Sigmoid colon (tissue), 7 donors: Measurements from ENCODE around the gene KAT2B. TPM values are rescaled to one million over a fixed set of nuclear protein-coding genes. Genes with fewer than 3 reads are reported as not detected.

Experiments used
- DNase-seq: peaks from one replicate; pipeline ENCODE4 v3.0.0-alpha.2; 2019
- H3K27ac ChIP-seq, 4 donors: fragments of 200-600 bp; sonication (generic); one replicate each; pipeline ENCODE4 v1.5.1; 2016 to 2019; ENCODE audit warnings: mild to moderate bottlenecking in 1 of 4
- H3K27me3 ChIP-seq, 3 donors: fragments of 200-600 bp; sonication (generic); one replicate each; pipeline ENCODE4 v1.5.1; 2019; ENCODE audit warnings: mild to moderate bottlenecking in 1 of 3
- H3K36me3 ChIP-seq, 4 donors: fragments of 200-600 bp; sonication (generic); one replicate each; pipeline ENCODE4 v1.5.1; 2016 to 2019
- H3K4me1 ChIP-seq, 4 donors: fragments of 200-600 bp; sonication (generic); one replicate each; pipeline ENCODE4 v1.5.1; 2017 to 2019
- H3K4me3 ChIP-seq, 4 donors: fragments of 200-600 bp; sonication (generic); one replicate each; pipeline ENCODE4 v1.5.1; 2017 to 2019; ENCODE audit warnings: mild to moderate bottlenecking in 2 of 4, moderate library complexity in 1 of 4
- H3K9me3 ChIP-seq, 4 donors: fragments of 200-600 bp in 3 of 4; sonication (generic) in 3 of 4; one replicate each; pipeline versions ENCODE4 v1.5.1 to v1.6.1; 2013 to 2019
- EP300 ChIP-seq, 4 donors: sonication (generic); formaldehyde crosslinking; IDR thresholded peaks; one replicate each; pipeline ENCODE4 v1.6.1; 2017; ENCODE audit warnings: antibody characterized with exemption in 4 of 4
- POLR2A ChIP-seq, 2 donors: fragments of 450-650 bp; IDR thresholded peaks; one replicate each; pipeline ENCODE4 v1.6.1; 2016; ENCODE audit warnings: antibody characterized with exemption in 2 of 2, mild to moderate bottlenecking in 2 of 2, moderate library complexity in 2 of 2
- POLR2AphosphoS5 ChIP-seq, 4 donors: sonication (generic); formaldehyde crosslinking; IDR thresholded peaks; one replicate each; pipeline ENCODE4 v1.6.1; 2017; ENCODE audit warnings: antibody characterized with exemption in 4 of 4
- WGBS, 2 donors: extraction: QIAGEN DNeasy Blood & Tissue Kit; methylation state at CpG; one replicate each; pipeline ENCODE4 v1.1.7; 2013; 5-methylcytosine and 5-hydroxymethylcytosine counted together
- intact Hi-C: fragments of 100-400 bp; cut with DNase I; formaldehyde crosslinking; loops from one replicate; pipeline ENCODE4 v1.15.1; 2023
- polyA plus RNA-seq, 3 donors: library from polyadenylated mRNA; stranded (reverse); fragments of 200-250 nt; gene quantifications; one replicate each; pipeline ENCODE4 v1.2.3, GENCODE V29; 2013
- total RNA-seq, 4 donors: library from RNA; depleted of rRNA; stranded (reverse); fragments of >200 nt; gene quantifications; one replicate each; pipeline ENCODE4 v1.1.0, GENCODE V29; 2016
- TF ChIP-seq, protein P1 (sequence below), 4 experiments: fragments of 450-650 bp in 3 of 4; fragments of 200-600 bp in 1 of 4; IDR thresholded peaks; one replicate each; pipeline ENCODE4 v1.5.1; 2016 to 2019; ENCODE audit warnings: antibody characterized with exemption in 4 of 4, mild to moderate bottlenecking in 3 of 4, moderate library complexity in 2 of 4
- donor health status: healthy with polysubstance abuse.
- donor health status: Bipolar disorder and iron deficiency.
- donor health status: healthy.

Gene KAT2B
- total and polyA plus RNA-seq, 7 donors: 10.8 to 49.2 (median 27.2) TPM

GRCh38 chr3:20186600-20187004 lies 146.4 kb downstream of the KAT2B start:
- WGBS, 2 donors: 1 to 2% methylated on average over 9 of the region's 9 CpGs
- TF ChIP-seq POLR2AphosphoS5 (IDR thresholded peaks at IDR 0.05) (no peak), EP300 (IDR thresholded peaks at IDR 0.05) (no peak), POLR2A (IDR thresholded peaks at IDR 0.05) (no peak)
- TF ChIP-seq, protein P1, sequence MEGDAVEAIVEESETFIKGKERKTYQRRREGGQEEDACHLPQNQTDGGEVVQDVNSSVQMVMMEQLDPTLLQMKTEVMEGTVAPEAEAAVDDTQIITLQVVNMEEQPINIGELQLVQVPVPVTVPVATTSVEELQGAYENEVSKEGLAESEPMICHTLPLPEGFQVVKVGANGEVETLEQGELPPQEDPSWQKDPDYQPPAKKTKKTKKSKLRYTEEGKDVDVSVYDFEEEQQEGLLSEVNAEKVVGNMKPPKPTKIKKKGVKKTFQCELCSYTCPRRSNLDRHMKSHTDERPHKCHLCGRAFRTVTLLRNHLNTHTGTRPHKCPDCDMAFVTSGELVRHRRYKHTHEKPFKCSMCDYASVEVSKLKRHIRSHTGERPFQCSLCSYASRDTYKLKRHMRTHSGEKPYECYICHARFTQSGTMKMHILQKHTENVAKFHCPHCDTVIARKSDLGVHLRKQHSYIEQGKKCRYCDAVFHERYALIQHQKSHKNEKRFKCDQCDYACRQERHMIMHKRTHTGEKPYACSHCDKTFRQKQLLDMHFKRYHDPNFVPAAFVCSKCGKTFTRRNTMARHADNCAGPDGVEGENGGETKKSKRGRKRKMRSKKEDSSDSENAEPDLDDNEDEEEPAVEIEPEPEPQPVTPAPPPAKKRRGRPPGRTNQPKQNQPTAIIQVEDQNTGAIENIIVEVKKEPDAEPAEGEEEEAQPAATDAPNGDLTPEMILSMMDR (IDR thresholded peaks at IDR 0.05): no peak
- H3K36me3 ChIP-seq: no peaks in the 10 kb centered on the region
- peak overlapping the region; percentile 53 to 69 (median 63) for H3K4me3 ChIP-seq
- no peaks in the 10 kb centered on the region for H3K9me3 ChIP-seq
- peak overlapping the region; percentile 86 to 91 (median 87) for H3K27ac ChIP-seq
- H3K27me3 ChIP-seq: no peaks in the 10 kb centered on the region
- DNase-seq: no peak
- intact Hi-C loops: loop anchor here (1.0 to 2.0 kb wide), 3 partner anchors 45 to 242 kb away; partner anchors contain the start of gene KAT2B
- peaks cover 0 to 18% (median 11%) of the 10 kb centered on the region in 4 donors for H3K4me1 ChIP-seq

DNA sequence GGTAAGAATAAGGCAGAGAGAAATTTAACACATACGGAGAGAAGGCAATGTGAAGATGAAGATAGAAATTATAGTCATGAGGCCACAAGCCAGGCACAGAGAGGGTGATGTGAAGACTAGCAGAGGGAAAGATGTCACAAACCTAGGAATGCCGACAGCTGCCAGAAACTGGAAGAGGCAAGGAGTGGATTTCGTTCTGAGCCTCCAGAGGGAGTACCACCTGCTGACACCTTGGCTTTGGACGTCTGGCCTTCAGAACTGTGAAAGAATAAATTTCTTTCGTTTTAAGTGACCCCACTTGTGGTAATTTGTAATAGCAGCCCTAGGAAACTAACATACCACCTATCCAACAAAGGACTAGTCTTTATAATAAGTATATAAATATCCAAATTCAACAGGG lies 150.7 kb downstream of the KAT2B start:
- no peaks in the 10 kb centered on the region for H3K9me3 ChIP-seq
- no peak for DNase-seq
- TF ChIP-seq POLR2AphosphoS5 (IDR thresholded peaks at IDR 0.05) (no peak), POLR2A (IDR thresholded peaks at IDR 0.05) (no peak), EP300 (IDR thresholded peaks at IDR 0.05) (no peak)
- TF ChIP-seq, protein P1 (IDR thresholded peaks at IDR 0.05): no peak
- H3K27me3 ChIP-seq: no peaks in the 10 kb centered on the region
- H3K4me1 ChIP-seq: peaks cover 0 to 9% (median 4%) of the 10 kb centered on the region in 4 donors
- 75 to 83% methylated on average over 5 of the region's 5 CpGs for WGBS, 2 donors
- H3K4me3 ChIP-seq: no peak overlapping the region
- intact Hi-C loops: no loop called here
- H3K36me3 ChIP-seq: no peaks in the 10 kb centered on the region
- no peak overlapping the region for H3K27ac ChIP-seq

DNA sequence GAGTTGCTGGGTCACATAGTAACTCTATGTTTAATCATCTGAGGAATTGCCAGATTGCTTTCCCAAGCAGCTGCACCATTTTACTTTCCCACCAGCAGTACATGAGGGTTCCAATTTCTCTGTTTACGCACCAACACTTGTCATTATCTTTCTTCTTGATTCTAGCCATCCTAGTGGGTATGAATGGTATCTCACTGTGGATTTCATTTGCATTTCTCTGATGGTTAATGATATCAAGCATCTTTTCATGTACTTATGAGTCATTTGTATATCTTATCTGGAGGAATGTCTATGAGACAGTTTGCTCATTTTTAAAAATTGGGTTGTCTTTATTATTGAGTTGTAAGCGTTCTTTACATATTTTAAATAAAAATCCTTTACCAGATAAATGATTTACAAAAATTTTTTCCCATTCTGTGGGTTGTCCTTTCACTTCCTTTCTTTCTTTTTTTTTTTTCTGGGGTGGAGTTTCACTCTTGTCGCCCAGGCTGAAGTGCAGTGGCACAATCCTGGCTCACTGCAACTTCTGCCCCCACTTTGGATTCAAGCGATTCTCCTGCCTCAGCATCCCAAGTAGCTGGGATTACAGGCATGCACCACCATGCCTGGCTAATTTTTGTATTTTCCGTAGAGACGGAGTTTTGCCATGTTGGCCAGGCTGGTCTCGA lies 154.7 kb downstream of the KAT2B start:
- no peak overlapping the region for H3K27ac ChIP-seq
- no peak for TF ChIP-seq POLR2AphosphoS5 (IDR thresholded peaks at IDR 0.05)
- TF ChIP-seq EP300 (IDR thresholded peaks at IDR 0.05): no peak
- no peak for TF ChIP-seq POLR2A (IDR thresholded peaks at IDR 0.05)
- TF ChIP-seq, protein P1 (IDR thresholded peaks at IDR 0.05): no peak
- no peaks in the 10 kb centered on the region for H3K36me3 ChIP-seq
- no peaks in the 10 kb centered on the region for H3K27me3 ChIP-seq
- intact Hi-C loops: no loop called here
- no peaks in the 10 kb centered on the region for H3K4me1 ChIP-seq
- H3K4me3 ChIP-seq: no peak overlapping the region
- WGBS, 2 donors: 93 to 96% methylated on average over 7 of the region's 7 CpGs
- H3K9me3 ChIP-seq: no peaks in the 10 kb centered on the region
- DNase-seq: no peak

GRCh38 chr3:20197775-20198174 lies 157.5 kb downstream of the KAT2B start:
- DNase-seq: no peak
- no peaks in the 10 kb centered on the region for H3K36me3 ChIP-seq
- H3K4me1 ChIP-seq: no peaks in the 10 kb centered on the region
- no peak overlapping the region for H3K4me3 ChIP-seq
- intact Hi-C loops: no loop called here
- no peaks in the 10 kb centered on the region for H3K27me3 ChIP-seq
- no peaks in the 10 kb centered on the region for H3K9me3 ChIP-seq
- TF ChIP-seq, protein P1 (IDR thresholded peaks at IDR 0.05): no peak
- TF ChIP-seq EP300 (IDR thresholded peaks at IDR 0.05): no peak
- no peak for TF ChIP-seq POLR2AphosphoS5 (IDR thresholded peaks at IDR 0.05)
- no peak for TF ChIP-seq POLR2A (IDR thresholded peaks at IDR 0.05)
- WGBS, 2 donors: 52 to 78% methylated on average over 3 of the region's 3 CpGs
- H3K27ac ChIP-seq: no peak overlapping the region

DNA sequence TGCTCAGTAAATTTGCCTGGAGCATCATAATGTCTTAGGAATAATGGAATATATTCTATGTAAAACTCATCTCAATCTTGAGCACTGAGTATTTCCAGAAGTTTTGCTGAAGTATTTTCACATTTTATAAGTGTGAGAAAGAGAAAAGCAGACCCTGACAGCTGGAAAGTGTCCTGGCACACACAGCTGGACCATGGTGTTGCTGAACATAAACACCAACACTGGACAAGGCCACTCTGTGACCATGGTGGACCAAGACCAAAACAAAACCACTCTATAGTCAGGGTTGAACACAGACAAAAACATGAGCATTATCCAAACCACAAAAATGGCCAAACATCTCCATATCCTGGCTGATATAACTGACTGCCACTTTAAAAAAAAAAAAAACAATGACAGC lies 160.9 kb downstream of the KAT2B start:
- Histone ChIP-seq H3K36me3 (no peaks in the 10 kb centered on the region), H3K27me3 (no peaks in the 10 kb centered on the region), H3K4me1 (no peaks in the 10 kb centered on the region), H3K9me3 (peaks cover 0 to under 1% (median 0%) of the 10 kb centered on the region in 4 donors), H3K27ac (no peak overlapping the region), H3K4me3 (no peak overlapping the region)
- no peak for TF ChIP-seq EP300 (IDR thresholded peaks at IDR 0.05)
- TF ChIP-seq POLR2A (IDR thresholded peaks at IDR 0.05): no peak
- TF ChIP-seq, protein P1 (IDR thresholded peaks at IDR 0.05): no peak
- TF ChIP-seq POLR2AphosphoS5 (IDR thresholded peaks at IDR 0.05): no peak
- intact Hi-C loops: no loop called here
- DNase-seq: no peak
